IMR-90 (cell line): ENCODE results near the gene GSTM3. TPM values are rescaled to one million over a fixed set of nuclear protein-coding genes. Genes with fewer than 3 reads are reported as not detected.

Source experiments
- ATAC-seq: fragments of 200-7000 bp; cut with Tn5 transposase; 2 replicates; pipeline ENCODE4 v1.9.1; 2020; ENCODE audit warnings: low read depth, mild to moderate bottlenecking, moderate library complexity
- BruUV-seq: library from RNA; stranded (reverse); fragments of 400-500 nt; replicated peaks from 2 replicates; lab custom pipeline; 2021; lab: Mats Ljungman, UMichigan
- CTCF ChIA-PET: fragments of 300-600 bp; formaldehyde crosslinking; extraction: SDS; loops from one replicate; lab custom pipeline; 2021; ENCODE audit warnings: antibody characterized with exemption; lab: Yijun Ruan, JAX
- POLR2A ChIA-PET: fragments of 300-600 bp; sonication (Branson Sonifier 250); formaldehyde crosslinking; loops from one replicate; lab custom pipeline; 2022; ENCODE audit warnings: antibody characterized with exemption; ENCODE audit not compliant: unreplicated experiment; lab: Charles Lee
- DNase-seq: peaks from one replicate; pipeline ENCODE4 v3.0.0; 2013
- H2AFZ ChIP-seq: replicated peaks from 2 replicates; pipeline ENCODE3; 2013; ENCODE audit warnings: low read length, mild to moderate bottlenecking; ENCODE audit not compliant: poor library complexity
- H2AK5ac ChIP-seq: 2 replicates; pipeline ENCODE4 v1.6.1; 2013; ENCODE audit warnings: low read depth, low read length, inconsistent platforms
- H2AK9ac ChIP-seq: replicated peaks from 2 replicates; pipeline ENCODE3; 2013; ENCODE audit warnings: mild to moderate bottlenecking, low read depth, low read length, moderate library complexity; ENCODE audit not compliant: poor library complexity
- H2BK120ac ChIP-seq: 2 replicates; pipeline ENCODE4 v1.6.1; 2013; ENCODE audit warnings: low read depth, low read length, inconsistent platforms
- H2BK15ac ChIP-seq: 3 replicates; pipeline ENCODE4 v1.6.1; 2013; ENCODE audit warnings: low read depth, low read length, inconsistent platforms
- H2BK20ac ChIP-seq: 2 replicates; pipeline ENCODE4 v1.6.1; 2013; ENCODE audit warnings: low read depth, mild to moderate bottlenecking, inconsistent platforms, low read length, moderate library complexity
- H2BK5ac ChIP-seq: 2 replicates; pipeline ENCODE4 v1.6.1; 2013; ENCODE audit warnings: mild to moderate bottlenecking, low read depth, low read length, inconsistent platforms; ENCODE audit not compliant: poor library complexity, severe bottlenecking
- H3K14ac ChIP-seq: replicated peaks from 2 replicates; pipeline ENCODE4 v1.6.1; 2013; ENCODE audit warnings: low read depth, low read length, inconsistent platforms
- H3K18ac ChIP-seq: 2 replicates; pipeline ENCODE4 v1.6.1; 2013; ENCODE audit warnings: low read depth, low read length, control low read depth
- H3K23ac ChIP-seq: 2 replicates; pipeline ENCODE4 v1.6.1; 2013; ENCODE audit warnings: low read depth, low read length, inconsistent platforms
- H3K27ac ChIP-seq: 2 replicates; pipeline ENCODE4 v1.5.1; 2013; ENCODE audit warnings: mild to moderate bottlenecking, control low read depth, low read length; ENCODE audit not compliant: insufficient read depth
- H3K27me3 ChIP-seq: 2 replicates; pipeline ENCODE4 v1.6.1; 2013; ENCODE audit warnings: low read length; ENCODE audit not compliant: control insufficient read depth, insufficient read depth
- H3K36me3 ChIP-seq: 2 replicates; pipeline ENCODE4 v1.6.1; 2013; ENCODE audit warnings: low read length, mixed read lengths; ENCODE audit not compliant: control insufficient read depth, insufficient read depth
- H3K4ac ChIP-seq: 2 replicates; pipeline ENCODE4 v1.6.1; 2013; ENCODE audit warnings: low read depth, low read length, inconsistent platforms
- H3K4me1 ChIP-seq: 2 replicates; pipeline ENCODE4 v1.6.1; 2013; ENCODE audit warnings: low read length, mixed read lengths; ENCODE audit not compliant: control insufficient read depth, insufficient read depth
- H3K4me2 ChIP-seq: 2 replicates; pipeline ENCODE4 v1.6.1; 2013; ENCODE audit warnings: low read depth, mild to moderate bottlenecking, control low read depth, low read length, moderate library complexity
- H3K4me3 ChIP-seq: 2 replicates; pipeline ENCODE4 v1.5.1; 2013; ENCODE audit warnings: low read depth, mild to moderate bottlenecking, control low read depth, low read length, moderate library complexity; ENCODE audit not compliant: insufficient read depth
- H3K56ac ChIP-seq: 2 replicates; pipeline ENCODE4 v1.6.1; 2013; ENCODE audit warnings: low read length, inconsistent platforms; ENCODE audit not compliant: insufficient read depth; ENCODE audit errors: extremely low read depth
- H3K79me1 ChIP-seq, 2 experiments: 2 replicates each; pipeline ENCODE4 v1.6.1; 2013; ENCODE audit warnings: low read length in 2 of 2, inconsistent platforms in 1 of 2, low read depth in 1 of 2
- H3K9ac ChIP-seq: 2 replicates; pipeline ENCODE4 v1.6.1; 2013; ENCODE audit warnings: low read depth, low read length, control low read depth
- H3K9me1 ChIP-seq: 2 replicates; pipeline ENCODE4 v1.6.1; 2013; ENCODE audit warnings: low read length, inconsistent platforms; ENCODE audit not compliant: insufficient read depth
- H3K9me3 ChIP-seq: 2 replicates; pipeline ENCODE4 v1.6.1; 2013; ENCODE audit warnings: low read length; ENCODE audit not compliant: control insufficient read depth, insufficient read depth
- H4K20me1 ChIP-seq: 2 replicates; pipeline ENCODE4 v1.6.1; 2013; ENCODE audit warnings: low read length, inconsistent platforms; ENCODE audit not compliant: insufficient read depth
- H4K5ac ChIP-seq: 2 replicates; pipeline ENCODE4 v1.6.1; 2013; ENCODE audit warnings: mild to moderate bottlenecking, low read depth, low read length, control low read depth
- H4K8ac ChIP-seq, 2 experiments: 2 replicates each; pipeline ENCODE4 v1.6.1; 2013; ENCODE audit warnings: low read depth in 2 of 2, low read length in 2 of 2, control low read depth in 1 of 2, inconsistent platforms in 1 of 2
- H4K91ac ChIP-seq: 2 replicates; pipeline ENCODE4 v1.6.1; 2013; ENCODE audit warnings: low read depth, low read length, inconsistent platforms; ENCODE audit not compliant: insufficient read depth
- BHLHE40 ChIP-seq: fragments of 150-350 bp; IDR thresholded peaks from 2 replicates; pipeline ENCODE4 v1.6.1; 2016; ENCODE audit warnings: mild to moderate bottlenecking, low read depth, low read length
- POLR2A ChIP-seq: IDR thresholded peaks from 2 replicates; pipeline ENCODE4 v1.6.1; 2012; ENCODE audit warnings: mild to moderate bottlenecking, low read depth, low read length
- RAD21 ChIP-seq: IDR thresholded peaks from 2 replicates; pipeline ENCODE4 v1.6.1; 2012; ENCODE audit warnings: low read length, improper control_type of control experiment
- RFX5 ChIP-seq: IDR thresholded peaks from 2 replicates; pipeline ENCODE4 v1.8.0; 2012; ENCODE audit warnings: low read depth, mild to moderate bottlenecking, low read length, moderate library complexity
- SMC3 ChIP-seq: fragments of 150-350 bp; IDR thresholded peaks from 2 replicates; pipeline ENCODE4 v1.6.1; 2016; ENCODE audit warnings: low read depth, mild to moderate bottlenecking, antibody characterized with exemption, low read length, moderate library complexity
- USF2 ChIP-seq: fragments of 150-350 bp; IDR thresholded peaks from 2 replicates; pipeline ENCODE4 v1.6.1; 2017; ENCODE audit warnings: mild to moderate bottlenecking, antibody characterized with exemption, low read length, low read depth
- WGBS, 2 experiments: methylation state at CpG; one replicate each; pipeline versions ENCODE4 v1.1.5 to v1.1.7; 2013; ENCODE audit warnings: missing lambda C conversion rate in 2 of 2; ENCODE audit not compliant: insufficient read length in 1 of 2; ENCODE audit errors: extremely low coverage in 2 of 2; 5-methylcytosine and 5-hydroxymethylcytosine counted together
- dilution Hi-C: fragments of 300-500 bp; cut with HindIII; formaldehyde crosslinking; loops from one replicate; pipeline ENCODE4 v1.14.3; 2018; ENCODE audit warnings: low sequenced_read_pairs; ENCODE audit not compliant: unreplicated experiment
- in situ Hi-C: fragments of 300-500 bp; cut with MboI; formaldehyde crosslinking; loops from 3 replicates; pipeline ENCODE4 v1.14.3; 2019; ENCODE audit warnings: low sequenced_read_pairs, inconsistent platforms, mixed read lengths
- intact Hi-C: fragments of 100-400 bp; cut with micrococcal nuclease; formaldehyde crosslinking; loops from 2 replicates; pipeline ENCODE4 v1.10.0; 2022
- polyA plus RNA-seq, 3 experiments: library from polyadenylated mRNA; depleted of rRNA; stranded (reverse); fragments of >200 nt; gene quantifications; 2 replicates each; pipeline ENCODE4 v1.2.3, GENCODE V29; 2012; ENCODE audit warnings: low replicate concordance in 1 of 3
- total RNA-seq: library from RNA; depleted of rRNA; stranded (reverse); fragments of >200 nt; gene quantifications from 2 replicates; pipeline ENCODE4 v1.2.3, GENCODE V29; 2012

Gene GSTM3
- total and polyA plus RNA-seq, 2 of the 4 experiments (the other 2 are of a cell fraction) = 102 to 131 TPM

GRCh38 chr1:109718495-109718894 is 22.3 kb downstream of the GSTM3 start:
- H3K9ac ChIP-seq = no peak overlapping the region
- H3K18ac ChIP-seq = peak overlapping the region; percentile 94
- no peaks in the 10 kb centered on the region for H3K36me3 ChIP-seq
- H2AK5ac ChIP-seq = peak overlapping the region; percentile 9; the same call in 1 of the 2 replicates
- ChIA-PET POLR2A (no interaction called here), CTCF (no interaction called here)
- H2BK5ac ChIP-seq = peak overlapping the region; percentile 66
- H2AFZ ChIP-seq = no peak overlapping the region
- H3K79me1 ChIP-seq = no peaks in the 10 kb centered on the region
- H2BK120ac ChIP-seq = peak overlapping the region; percentile 77
- no peak for TF ChIP-seq POLR2A
- no peak for TF ChIP-seq RAD21
- TF ChIP-seq RFX5 = no peak
- TF ChIP-seq USF2 = no peak
- no peak for TF ChIP-seq BHLHE40
- no peak for TF ChIP-seq SMC3
- no peak overlapping the region for H3K4me2 ChIP-seq
- H3K4me1 ChIP-seq = peaks cover 8% of the 10 kb centered on the region; the same call in 1 of the 2 replicates
- H3K4ac ChIP-seq = peak overlapping the region; percentile 79
- H4K20me1 ChIP-seq = no peaks in the 10 kb centered on the region
- no peak overlapping the region for H2AK9ac ChIP-seq
- H3K4me3 ChIP-seq = no peak overlapping the region
- in situ Hi-C loops (no loop called here), intact Hi-C loops (no loop called here), dilution Hi-C loops (no loop called here)
- peak overlapping the region; percentile 82 for H4K91ac ChIP-seq
- no peaks in the 10 kb centered on the region for H3K9me3 ChIP-seq
- 90% methylated on average over 2 of the region's 2 CpGs; no CpG with 5 or more reads in 1 of the 2 experiments for WGBS, 2 experiments
- no peak overlapping the region; the same call in 2 of the 3 replicates for H2BK15ac ChIP-seq
- H3K27me3 ChIP-seq = no peaks in the 10 kb centered on the region; the same call in 1 of the 2 replicates
- no TSS peak for BruUV-seq
- H3K56ac ChIP-seq = peak overlapping the region; percentile 43; the same call in 1 of the 2 replicates
- DNase-seq (peak; percentile 27), ATAC-seq (no peak)
- H4K5ac ChIP-seq = peak overlapping the region; percentile 49
- H2BK20ac ChIP-seq = peak overlapping the region; percentile 84
- peak overlapping the region; percentile 33; the same call in 1 of the 2 replicates for H3K27ac ChIP-seq
- H3K23ac ChIP-seq = no peak overlapping the region
- H4K8ac ChIP-seq = peak overlapping the region; percentile 4 to 50; a peak in 2 of 4 replicates
- H3K14ac ChIP-seq = peak overlapping the region; percentile 53
- H3K9me1 ChIP-seq = 0 out of 2 replicates have a peak, but pooled peaks cover 3% of the 10 kb centered on the region
